Urinary bladder (tissue), 4 donors: ENCODE measurements around the gene CAP1. TPM values are rescaled to one million over a fixed set of nuclear protein-coding genes. Genes with fewer than 3 reads are reported as not detected.
"Not testable (repeated sequence)": the region's sequence is repeated elsewhere in the genome, so short reads cannot be mapped to it uniquely, and the experiment has no call there.

Experiments used
- DNase-seq: peaks from one replicate; pipeline ENCODE4 v3.0.0-alpha.2; 2015; ENCODE audit errors: extremely low spot score
- H3K27ac ChIP-seq: one replicate; pipeline ENCODE4 v1.5.1; 2013; ENCODE audit warnings: low read depth, mild to moderate bottlenecking, moderate library complexity
- H3K36me3 ChIP-seq: one replicate; pipeline ENCODE4 v1.6.1; 2013; ENCODE audit warnings: mild to moderate bottlenecking, moderate library complexity; ENCODE audit not compliant: insufficient read depth
- H3K4me1 ChIP-seq: one replicate; pipeline ENCODE4 v1.6.1; 2013; ENCODE audit warnings: mild to moderate bottlenecking, moderate library complexity; ENCODE audit not compliant: insufficient read depth
- H3K4me3 ChIP-seq: one replicate; pipeline ENCODE4 v1.5.1; 2013; ENCODE audit warnings: low read depth, low read length
- WGBS: extraction: QIAGEN DNeasy Blood & Tissue Kit; methylation state at CpG from one replicate; pipeline ENCODE4 v1.1.7; 2013; 5-methylcytosine and 5-hydroxymethylcytosine counted together
- polyA plus RNA-seq: library from polyadenylated mRNA; stranded (reverse); fragments of 200-250 nt; gene quantifications from one replicate; pipeline ENCODE4 v1.2.3, GENCODE V29; 2013
- total RNA-seq: library from RNA; depleted of rRNA; stranded (reverse); fragments of >200 nt; gene quantifications from one replicate; pipeline ENCODE4 v1.2.3, GENCODE V29; 2014
- donor health status: healthy with polysubstance abuse.
- donor health status: healthy.

CAP1 gene
- total and polyA plus RNA-seq, 2 donors = 154 to 273 TPM

DNA sequence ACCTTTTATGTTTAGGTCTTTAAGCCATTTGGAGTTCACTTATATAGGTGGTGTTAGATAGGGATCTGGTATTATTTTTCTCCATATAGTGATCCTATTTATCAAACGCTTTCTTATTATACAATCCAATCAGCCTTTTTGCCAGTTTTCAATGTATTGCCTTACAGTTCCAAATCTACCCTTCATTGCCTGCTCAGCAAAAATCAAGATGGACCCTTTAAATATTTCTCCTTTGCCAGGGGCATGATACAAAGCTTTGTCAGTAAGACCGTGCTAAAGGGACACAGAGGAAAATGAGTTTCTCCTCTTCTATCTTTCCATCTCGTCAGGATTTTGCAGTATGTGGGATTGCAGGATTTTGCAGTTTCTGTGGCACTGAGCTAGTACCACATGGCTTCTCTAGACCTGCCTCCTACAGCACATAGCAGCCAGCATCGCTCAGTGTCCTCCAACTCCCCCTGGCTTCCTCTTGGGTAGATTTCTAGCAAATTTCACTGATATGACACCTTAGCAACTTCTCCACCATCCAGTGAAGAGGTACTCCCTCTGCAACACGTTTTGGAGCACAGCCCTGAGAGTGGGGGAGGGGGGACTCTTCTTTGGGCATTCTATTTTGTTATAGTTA, 22.5 kb upstream of the CAP1 start:
- Histone ChIP-seq H3K4me3 (no peak overlapping the region), H3K27ac (no peak overlapping the region), H3K4me1 (no peaks in the 10 kb centered on the region), H3K36me3 (no peaks in the 10 kb centered on the region)
- DNase-seq = no peak
- 74% methylated on average over 5 of the region's 5 CpGs for WGBS

DNA sequence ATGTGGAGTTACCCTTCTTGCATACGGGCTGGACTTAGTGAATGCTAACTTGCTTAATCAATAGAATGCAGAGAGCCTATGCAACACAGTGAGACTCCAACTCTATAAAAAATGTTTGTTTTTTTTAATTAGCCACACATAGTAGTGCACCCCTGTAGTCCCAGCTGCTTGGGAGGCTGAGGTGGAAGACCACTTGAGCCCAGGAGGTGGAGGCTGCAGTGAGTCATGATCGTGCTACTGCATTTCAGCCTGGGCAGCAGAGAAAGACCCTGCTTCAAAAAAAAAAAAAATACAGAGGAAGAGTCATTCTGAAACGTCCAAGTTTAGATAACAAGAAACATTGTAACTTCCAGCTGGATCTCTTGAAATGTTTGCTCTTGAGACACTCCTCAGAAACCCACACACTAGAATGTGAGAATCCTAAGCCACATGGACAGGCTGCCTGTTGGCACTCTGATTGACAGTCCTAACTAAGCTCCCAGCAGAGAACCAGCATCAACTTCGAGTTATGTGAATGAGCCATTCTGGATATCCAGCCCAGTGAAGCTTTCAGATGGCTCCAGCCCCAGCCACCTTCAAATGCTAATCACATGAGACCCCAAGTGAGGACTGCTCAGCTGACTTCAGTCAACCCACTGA, 20.0 kb upstream of the CAP1 start:
- no peak overlapping the region for H3K4me3 ChIP-seq
- 40% methylated on average over 4 of the region's 4 CpGs for WGBS
- no peak overlapping the region for H3K27ac ChIP-seq
- H3K4me1 ChIP-seq = no peaks in the 10 kb centered on the region
- DNase-seq = no peak
- no peaks in the 10 kb centered on the region for H3K36me3 ChIP-seq

DNA sequence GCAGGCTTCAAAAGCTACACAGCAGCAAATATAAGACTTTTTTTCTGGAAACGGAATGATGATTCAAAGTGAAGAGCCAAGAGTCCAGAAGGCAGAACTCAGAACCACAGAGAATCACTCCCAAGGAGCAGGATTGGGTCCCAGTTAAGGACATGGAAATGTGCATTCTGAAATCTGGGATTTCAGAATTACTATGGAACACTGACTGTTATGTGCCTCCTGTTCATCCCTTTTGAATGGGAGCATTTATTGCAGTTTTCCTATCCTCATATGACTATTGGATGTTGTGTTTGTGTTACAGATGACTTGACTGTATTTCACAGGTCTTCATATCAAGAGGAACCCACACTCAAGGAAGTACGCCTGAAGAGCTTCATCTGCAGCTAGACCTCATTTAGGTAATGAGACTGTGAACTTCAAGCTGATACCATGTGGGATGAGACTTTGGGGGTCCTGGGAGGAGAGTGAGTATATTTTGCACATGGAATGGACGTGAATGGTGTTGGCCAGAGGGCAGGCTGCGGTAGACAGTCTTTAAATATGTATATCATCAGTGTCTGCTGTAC, 17.1 kb upstream of the CAP1 start:
- no peak for DNase-seq
- Histone ChIP-seq H3K27ac (no peak overlapping the region), H3K4me3 (no peak overlapping the region), H3K4me1 (no peaks in the 10 kb centered on the region), H3K36me3 (no peaks in the 10 kb centered on the region)
- 76% methylated on average over 4 of the region's 4 CpGs for WGBS

DNA sequence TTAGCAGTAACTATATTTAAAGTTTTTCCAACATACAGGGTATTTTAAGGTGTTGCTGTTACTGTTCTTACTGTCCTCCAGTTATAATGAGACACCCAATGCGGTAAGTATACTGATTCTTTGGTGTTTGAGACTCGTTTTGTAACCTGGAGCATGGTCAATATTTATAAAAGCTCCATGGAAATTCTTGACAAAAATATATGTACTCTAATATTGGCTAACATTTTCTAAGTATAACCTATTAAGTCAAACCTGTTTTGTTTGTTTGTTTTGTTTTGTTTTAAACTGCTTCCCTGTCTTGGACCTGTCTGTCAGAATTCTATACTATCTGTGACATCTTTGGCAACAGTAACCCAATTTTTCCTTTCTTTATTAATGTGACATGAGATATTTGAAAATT, 15.9 kb upstream of the CAP1 start:
- H3K27ac ChIP-seq = no peak overlapping the region
- 63% methylated on average over 2 of the region's 2 CpGs for WGBS

DNA sequence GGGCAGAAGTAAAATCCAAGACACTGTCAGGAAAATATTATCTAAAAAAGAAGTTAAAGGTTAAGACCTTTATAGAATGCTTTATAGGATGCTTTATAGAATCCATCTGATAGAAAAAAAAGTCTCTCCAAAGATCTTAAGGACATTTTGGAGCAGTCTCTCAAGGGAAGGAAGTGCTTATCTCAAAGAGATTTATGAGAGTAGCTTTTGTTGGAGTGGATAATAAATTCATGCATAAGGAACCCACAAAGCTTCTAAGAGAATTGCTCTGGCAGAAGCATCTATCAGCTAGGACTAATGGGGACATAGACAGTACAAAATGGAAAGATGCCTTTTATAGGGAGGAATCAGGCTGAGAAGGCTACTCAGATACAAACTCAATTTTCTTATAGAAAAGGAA, 12.9 kb upstream of the CAP1 start:
- no peaks in the 10 kb centered on the region for H3K4me1 ChIP-seq
- no peaks in the 10 kb centered on the region for H3K36me3 ChIP-seq
- H3K27ac ChIP-seq = no peak overlapping the region
- no peak for DNase-seq
- no peak overlapping the region for H3K4me3 ChIP-seq

More for the DNA sequence above, 15.9 kb upstream of the CAP1 start:
- Histone ChIP-seq H3K4me3 (no peak overlapping the region), H3K36me3 (no peaks in the 10 kb centered on the region), H3K4me1 (no peaks in the 10 kb centered on the region)
- DNase-seq = no peak

DNA sequence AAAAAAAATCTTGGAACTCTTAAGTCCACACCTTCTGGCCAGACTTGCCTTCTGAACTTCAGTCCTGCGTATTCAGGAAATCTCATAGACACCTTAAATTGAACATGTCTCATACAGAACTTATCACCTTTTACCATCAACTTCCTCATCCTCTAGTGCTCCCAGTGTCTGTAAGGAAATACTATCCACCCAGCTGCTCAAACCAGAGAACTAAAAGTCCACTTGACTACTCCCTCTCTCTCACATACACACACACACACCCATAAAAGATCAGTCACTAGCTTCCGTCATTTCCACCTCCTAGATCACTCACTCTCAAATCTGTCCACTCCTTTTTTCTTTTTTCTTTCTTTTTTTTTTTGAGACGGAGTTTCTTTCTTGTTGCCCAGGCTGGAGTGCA, 10.9 kb upstream of the CAP1 start:
- WGBS = 65% methylated on average over 3 of the region's 3 CpGs
- no peak overlapping the region for H3K4me3 ChIP-seq
- no peak for DNase-seq
- no peaks in the 10 kb centered on the region for H3K4me1 ChIP-seq
- no peaks in the 10 kb centered on the region for H3K36me3 ChIP-seq
- H3K27ac ChIP-seq = no peak overlapping the region

DNA sequence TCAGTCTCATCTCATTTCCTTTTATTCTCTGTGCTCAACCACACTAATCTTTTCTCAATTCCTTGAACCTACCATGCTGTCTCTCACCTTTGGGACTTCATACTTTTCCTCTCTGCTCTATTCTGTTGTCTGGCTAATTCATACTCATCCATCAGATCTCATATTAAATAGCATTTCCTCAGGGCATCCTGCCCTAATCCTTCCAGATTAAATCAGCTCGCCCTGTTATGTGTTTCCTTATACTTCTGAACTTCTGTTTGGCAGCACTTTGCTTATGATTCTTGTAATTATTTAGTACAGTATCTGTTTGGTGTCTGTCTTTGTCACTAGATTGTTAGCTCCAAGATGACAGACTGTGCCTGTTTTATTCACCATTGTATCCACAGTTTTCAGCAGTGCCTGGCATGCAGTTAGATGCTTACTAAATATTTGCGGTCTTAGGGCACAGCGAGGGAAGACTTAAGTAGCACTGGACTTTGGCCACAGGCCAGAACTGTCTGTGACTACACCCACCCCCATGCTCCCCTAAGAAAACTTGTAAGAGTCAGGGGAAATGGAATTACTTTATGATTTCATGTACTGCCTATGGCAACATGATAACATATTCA, 9.9 kb upstream of the CAP1 start:
- 36% methylated on average over 3 of the region's 3 CpGs for WGBS

DNA sequence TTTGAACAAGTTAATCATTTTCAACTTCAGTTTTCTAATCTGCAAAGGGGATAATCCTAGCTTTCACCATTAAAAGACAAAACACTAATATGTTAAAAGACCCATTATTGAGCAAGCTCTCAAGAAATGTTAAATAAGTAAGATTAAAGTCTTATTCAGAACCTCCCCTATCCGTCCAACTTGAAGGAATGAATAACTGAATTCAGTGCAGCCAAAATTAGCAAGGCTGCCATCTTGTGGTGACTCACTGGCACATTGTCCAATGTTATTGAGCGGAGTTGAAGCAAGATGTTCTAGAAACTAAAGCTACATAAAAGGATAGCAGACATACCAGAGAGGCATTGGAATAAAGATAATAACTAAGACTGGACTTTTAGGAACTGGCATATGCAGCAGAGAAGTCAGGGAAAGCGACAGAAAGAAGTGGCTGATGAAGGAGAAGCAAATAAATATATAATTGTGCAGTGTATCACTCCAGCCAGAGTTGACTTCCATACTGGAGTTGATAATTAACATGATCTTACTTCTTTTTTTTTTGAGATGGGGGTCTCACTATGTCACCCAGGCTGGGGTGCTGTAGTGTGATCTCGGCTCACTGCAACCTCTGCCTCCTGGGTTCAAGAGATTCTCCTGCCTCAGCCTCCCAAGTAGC, 8.2 kb upstream of the CAP1 start:
- no peak for DNase-seq
- Histone ChIP-seq H3K4me1 (no peaks in the 10 kb centered on the region), H3K4me3 (no peak overlapping the region), H3K27ac (no peak overlapping the region), H3K36me3 (no peaks in the 10 kb centered on the region)
- 40% methylated on average over 4 of the region's 4 CpGs for WGBS

More for the DNA sequence above, 9.9 kb upstream of the CAP1 start:
- H3K4me3 ChIP-seq = no peak overlapping the region
- H3K27ac ChIP-seq = no peak overlapping the region
- H3K4me1 ChIP-seq = no peaks in the 10 kb centered on the region
- no peaks in the 10 kb centered on the region for H3K36me3 ChIP-seq
- no peak for DNase-seq

DNA sequence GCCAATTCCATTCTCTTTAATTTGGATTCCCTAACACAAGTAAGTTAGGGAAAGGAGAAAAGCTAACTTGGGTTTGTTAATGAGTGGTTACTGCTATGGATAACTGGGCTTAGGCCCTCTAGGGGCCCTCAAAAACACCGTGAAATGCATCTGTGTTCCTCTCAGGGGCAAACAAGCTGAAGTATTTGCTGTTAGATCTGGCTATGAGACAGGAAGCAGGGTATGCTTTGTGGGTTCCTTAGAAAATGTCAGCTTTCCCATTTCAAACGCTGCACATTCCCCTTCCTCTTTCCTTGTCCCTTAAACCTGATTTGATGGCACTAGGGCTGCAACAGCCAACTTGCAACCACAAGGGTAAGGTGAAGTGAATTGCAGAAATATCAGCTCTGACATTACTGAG, 5.7 kb upstream of the CAP1 start:
- 63% methylated on average over 2 of the region's 2 CpGs for WGBS
- DNase-seq = no peak
- Histone ChIP-seq H3K36me3 (no peaks in the 10 kb centered on the region), H3K27ac (no peak overlapping the region), H3K4me3 (no peak overlapping the region), H3K4me1 (no peaks in the 10 kb centered on the region)

DNA sequence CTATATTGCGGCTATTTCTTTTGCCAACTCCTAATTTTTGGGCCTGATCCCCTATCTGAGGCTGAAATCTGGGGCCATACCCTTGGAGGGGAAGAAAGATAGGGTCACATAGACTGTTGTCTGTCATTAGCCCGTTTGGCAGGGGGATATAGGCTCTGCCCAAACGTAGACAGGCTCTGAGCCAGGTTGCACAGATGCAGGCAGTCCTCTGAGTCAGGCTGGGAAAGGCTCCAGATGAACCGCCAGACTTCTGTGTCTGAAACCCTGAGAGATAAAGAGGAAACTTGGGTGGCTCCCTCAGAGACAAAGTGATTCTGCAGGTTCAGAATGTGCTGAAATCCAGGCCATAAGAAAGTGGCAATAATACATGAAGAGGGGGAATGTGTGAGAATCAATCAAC, 4.0 kb upstream of the CAP1 start:
- no peaks in the 10 kb centered on the region for H3K4me1 ChIP-seq
- no peaks in the 10 kb centered on the region for H3K36me3 ChIP-seq
- no peak for DNase-seq

DNA sequence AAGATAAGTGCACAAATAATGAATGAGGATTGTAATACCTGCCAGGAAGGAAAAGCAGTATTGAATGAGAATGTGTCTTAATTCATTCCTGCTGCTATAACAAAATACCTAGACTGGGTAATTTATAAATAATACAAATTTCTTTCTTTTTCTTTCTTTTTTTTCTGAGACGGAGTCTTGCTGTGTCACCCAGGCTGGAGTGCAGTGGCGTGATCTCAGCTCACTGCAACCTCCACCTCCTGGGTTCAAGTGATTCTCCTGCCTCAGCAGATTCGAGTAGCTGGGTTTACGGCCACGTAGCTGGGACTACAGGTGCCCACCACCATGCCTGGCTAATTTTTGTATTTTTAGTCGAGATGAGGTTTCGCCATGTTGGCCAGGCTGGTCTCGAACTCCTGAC, 3.3 kb upstream of the CAP1 start:
- DNase-seq, H3K27ac ChIP-seq, H3K4me1 ChIP-seq: not testable (repeated sequence)

More for the DNA sequence above, 4.0 kb upstream of the CAP1 start:
- Histone ChIP-seq H3K4me3 (no peak overlapping the region), H3K27ac (no peak overlapping the region)
- WGBS = 10% methylated on average over 4 of the region's 4 CpGs

DNA sequence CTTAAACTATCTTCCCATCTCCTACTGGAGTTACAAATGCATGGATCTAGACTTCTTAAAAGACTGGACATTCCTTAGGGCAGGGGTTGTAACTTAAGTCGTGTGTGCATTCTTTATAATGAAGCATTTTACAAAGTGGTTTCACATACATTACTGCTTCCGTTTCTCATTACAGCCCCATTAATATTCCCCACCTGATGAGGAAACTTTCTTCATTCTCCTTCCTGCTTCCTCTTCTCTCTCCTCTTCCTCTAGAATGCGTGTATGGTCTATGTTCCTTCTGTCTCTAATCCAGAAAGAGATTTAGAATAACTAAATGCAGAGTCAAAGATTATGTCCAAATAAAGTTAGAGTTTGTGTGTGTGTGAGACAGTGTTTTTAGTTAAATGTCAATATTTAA, 1.8 kb upstream of the CAP1 start:
- DNase-seq = no peak
- WGBS = 69% methylated on average over 3 of the region's 3 CpGs
- H3K4me1 ChIP-seq = peaks cover 2% of the 10 kb centered on the region
- H3K27ac ChIP-seq = peak overlapping the region; percentile 94
- no peak overlapping the region for H3K4me3 ChIP-seq
- H3K36me3 ChIP-seq = no peaks in the 10 kb centered on the region

More for the DNA sequence above, 3.3 kb upstream of the CAP1 start:
- 90% methylated on average over 8 of the region's 8 CpGs for WGBS
- not testable (repeated sequence) for H3K4me3 ChIP-seq, H3K36me3 ChIP-seq

DNA sequence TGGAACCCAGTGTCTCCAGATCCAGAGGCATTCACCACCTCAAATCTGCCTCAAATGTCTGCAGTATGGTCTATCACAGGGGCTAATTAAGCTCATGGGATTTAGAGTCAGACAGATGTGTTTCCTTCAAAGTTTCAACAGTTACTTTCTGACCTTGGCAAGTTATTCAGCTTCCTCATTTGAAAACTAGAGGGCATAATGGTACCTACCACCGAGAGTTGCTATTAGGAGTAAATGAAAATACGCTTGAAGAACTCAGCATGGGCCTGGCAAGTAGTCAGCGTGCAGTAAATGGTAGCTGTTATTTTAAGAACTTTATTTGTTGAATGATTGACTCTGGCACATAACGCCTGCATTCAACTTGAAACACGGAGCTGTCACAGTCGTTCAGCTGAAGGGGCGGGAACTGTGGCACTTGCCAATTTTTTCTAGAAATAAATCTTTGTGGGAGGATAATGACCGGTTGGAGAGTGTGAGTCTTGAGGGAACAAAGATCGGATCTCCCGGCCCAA, 1.2 kb upstream of the CAP1 start:
- H3K36me3 ChIP-seq = no peaks in the 10 kb centered on the region
- peak overlapping the region; percentile 94 for H3K27ac ChIP-seq
- WGBS = under 1% methylated on average over 10 of the region's 10 CpGs
- peaks cover 2% of the 10 kb centered on the region for H3K4me1 ChIP-seq
- peak overlapping the region; percentile 46 for H3K4me3 ChIP-seq
- no peak for DNase-seq
